GM12873 (cell line): Measurements from ENCODE around the gene SCAMP2.

Source experiments
- CTCF ChIP-seq: IDR thresholded peaks from 2 replicates; pipeline ENCODE4 v1.5.1; 2012; ENCODE audit warnings: low read depth, mild to moderate bottlenecking, moderate library complexity, low read length, control low read depth; ENCODE audit not compliant: insufficient read depth; ENCODE audit errors: missing control alignments

SCAMP2 gene

DNA sequence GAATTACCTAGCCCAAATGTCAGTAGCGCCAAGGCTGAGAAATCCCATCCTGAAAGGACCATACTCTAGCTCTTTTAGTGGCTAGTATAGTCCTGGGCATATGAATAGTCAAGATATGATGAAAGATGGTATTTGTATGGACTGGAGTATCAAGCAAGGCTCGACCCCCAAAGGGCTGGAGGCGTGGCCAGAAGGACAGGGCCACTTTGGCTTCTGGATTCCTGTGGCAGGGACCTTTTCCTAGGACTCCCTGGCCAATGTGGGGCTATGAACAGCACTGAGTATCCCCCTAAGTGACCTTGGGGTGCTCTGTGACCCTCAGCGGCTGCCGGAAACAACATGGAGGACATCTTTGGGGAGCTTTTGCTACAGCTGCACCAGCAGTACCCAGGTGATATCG, 22.7 kb upstream of the SCAMP2 start:
- TF ChIP-seq CTCF: no peak

- TF ChIP-seq CTCF: no peak
Observed at GRCh38 chr15:74893627-74894026, 20.5 kb upstream of the SCAMP2 start.

- TF ChIP-seq CTCF: no peak
Observed at GRCh38 chr15:74892931-74893330, 19.8 kb upstream of the SCAMP2 start.

DNA sequence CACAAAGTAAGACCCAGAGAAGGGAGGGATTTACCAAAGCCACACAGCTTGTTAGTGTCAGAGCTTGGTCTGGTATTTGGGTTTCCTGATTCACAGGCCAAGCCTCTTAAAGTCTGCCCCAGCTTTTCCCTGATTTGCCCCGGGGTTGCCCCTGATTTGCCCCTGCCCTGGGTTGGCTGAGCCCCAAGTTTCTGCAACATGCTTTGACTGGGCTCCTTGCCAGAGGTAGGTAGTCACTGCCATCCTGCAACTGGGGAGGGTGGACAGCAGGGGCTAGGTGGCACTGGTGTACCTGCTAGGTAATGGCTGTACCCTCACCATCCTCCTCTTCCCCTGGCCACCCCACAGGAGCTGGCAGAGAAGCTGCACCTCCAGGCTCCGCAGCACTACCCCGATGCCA, 19.1 kb upstream of the SCAMP2 start:
- no peak for TF ChIP-seq CTCF

DNA sequence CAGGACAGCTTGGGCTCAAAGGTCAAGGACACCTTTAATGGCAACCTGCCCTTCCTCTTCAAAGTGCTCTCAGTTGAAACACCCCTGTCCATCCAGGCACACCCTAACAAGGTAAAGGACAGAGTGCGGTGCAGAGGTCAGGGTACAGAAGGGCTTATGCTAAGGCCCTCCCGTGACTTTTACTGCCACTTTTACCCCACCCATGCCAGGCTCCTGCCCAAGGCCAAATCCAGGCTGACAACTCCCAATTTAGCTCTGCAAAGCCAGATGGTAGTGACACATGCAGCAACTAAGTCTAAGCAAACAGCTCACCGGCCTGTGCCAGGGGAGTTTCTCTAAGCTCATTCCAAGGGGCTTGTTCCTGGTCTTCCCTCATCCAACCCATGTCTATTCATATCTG, 18.3 kb upstream of the SCAMP2 start:
- no peak for TF ChIP-seq CTCF

DNA sequence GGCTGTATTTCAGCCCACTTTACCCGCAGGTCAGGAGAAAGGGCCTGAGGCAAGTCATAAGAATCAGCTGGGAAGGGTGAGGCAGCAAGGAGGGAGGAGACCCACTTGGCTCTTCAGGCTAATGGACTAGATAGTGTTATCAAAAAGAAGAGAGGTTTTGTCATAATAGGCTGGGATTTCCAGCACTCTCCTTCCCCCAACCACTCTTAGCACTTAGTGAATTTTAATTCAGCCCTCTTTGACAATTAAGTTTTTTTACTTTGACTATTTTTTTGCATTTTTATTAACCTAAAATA, 17.4 kb upstream of the SCAMP2 start:
- TF ChIP-seq CTCF: no peak

- TF ChIP-seq CTCF: no peak
Observed at GRCh38 chr15:74889883-74890664, 16.9 kb upstream of the SCAMP2 start, which contains the start of gene MPI. Gene MPI (plus strand): TSS chr15:74890042. CDS start chr15:74890074, 32 bp downstream.
